IMR-90 (cell line): ENCODE measurements around the gene TMEM14A. TPM values are rescaled to one million over a fixed set of nuclear protein-coding genes. Genes with fewer than 3 reads are reported as not detected.

ENCODE experiments used
- ATAC-seq: fragments of 200-7000 bp; cut with Tn5 transposase; 2 replicates; pipeline ENCODE4 v1.9.1; 2020; ENCODE audit warnings: low read depth, mild to moderate bottlenecking, moderate library complexity
- BruUV-seq: library from RNA; stranded (reverse); fragments of 400-500 nt; replicated peaks from 2 replicates; lab custom pipeline; 2021; lab: Mats Ljungman, UMichigan
- CTCF ChIA-PET: fragments of 300-600 bp; formaldehyde crosslinking; extraction: SDS; loops from one replicate; lab custom pipeline; 2021; ENCODE audit warnings: antibody characterized with exemption; lab: Yijun Ruan, JAX
- POLR2A ChIA-PET: fragments of 300-600 bp; sonication (Branson Sonifier 250); formaldehyde crosslinking; loops from one replicate; lab custom pipeline; 2022; ENCODE audit warnings: antibody characterized with exemption; ENCODE audit not compliant: unreplicated experiment; lab: Charles Lee
- DNase-seq: peaks from one replicate; pipeline ENCODE4 v3.0.0; 2013
- H2AFZ ChIP-seq: replicated peaks from 2 replicates; pipeline ENCODE3; 2013; ENCODE audit warnings: low read length, mild to moderate bottlenecking; ENCODE audit not compliant: poor library complexity
- H2AK5ac ChIP-seq: 2 replicates; pipeline ENCODE4 v1.6.1; 2013; ENCODE audit warnings: low read depth, low read length, inconsistent platforms
- H2AK9ac ChIP-seq: replicated peaks from 2 replicates; pipeline ENCODE3; 2013; ENCODE audit warnings: mild to moderate bottlenecking, low read depth, low read length, moderate library complexity; ENCODE audit not compliant: poor library complexity
- H2BK120ac ChIP-seq: 2 replicates; pipeline ENCODE4 v1.6.1; 2013; ENCODE audit warnings: low read depth, low read length, inconsistent platforms
- H2BK15ac ChIP-seq: 3 replicates; pipeline ENCODE4 v1.6.1; 2013; ENCODE audit warnings: low read depth, low read length, inconsistent platforms
- H2BK20ac ChIP-seq: 2 replicates; pipeline ENCODE4 v1.6.1; 2013; ENCODE audit warnings: low read depth, mild to moderate bottlenecking, inconsistent platforms, low read length, moderate library complexity
- H2BK5ac ChIP-seq: 2 replicates; pipeline ENCODE4 v1.6.1; 2013; ENCODE audit warnings: mild to moderate bottlenecking, low read depth, low read length, inconsistent platforms; ENCODE audit not compliant: poor library complexity, severe bottlenecking
- H3K14ac ChIP-seq: replicated peaks from 2 replicates; pipeline ENCODE4 v1.6.1; 2013; ENCODE audit warnings: low read depth, low read length, inconsistent platforms
- H3K18ac ChIP-seq: 2 replicates; pipeline ENCODE4 v1.6.1; 2013; ENCODE audit warnings: low read depth, low read length, control low read depth
- H3K23ac ChIP-seq: 2 replicates; pipeline ENCODE4 v1.6.1; 2013; ENCODE audit warnings: low read depth, low read length, inconsistent platforms
- H3K27ac ChIP-seq: 2 replicates; pipeline ENCODE4 v1.5.1; 2013; ENCODE audit warnings: mild to moderate bottlenecking, control low read depth, low read length; ENCODE audit not compliant: insufficient read depth
- H3K27me3 ChIP-seq: 2 replicates; pipeline ENCODE4 v1.6.1; 2013; ENCODE audit warnings: low read length; ENCODE audit not compliant: control insufficient read depth, insufficient read depth
- H3K36me3 ChIP-seq: 2 replicates; pipeline ENCODE4 v1.6.1; 2013; ENCODE audit warnings: low read length, mixed read lengths; ENCODE audit not compliant: control insufficient read depth, insufficient read depth
- H3K4ac ChIP-seq: 2 replicates; pipeline ENCODE4 v1.6.1; 2013; ENCODE audit warnings: low read depth, low read length, inconsistent platforms
- H3K4me1 ChIP-seq: 2 replicates; pipeline ENCODE4 v1.6.1; 2013; ENCODE audit warnings: low read length, mixed read lengths; ENCODE audit not compliant: control insufficient read depth, insufficient read depth
- H3K4me2 ChIP-seq: 2 replicates; pipeline ENCODE4 v1.6.1; 2013; ENCODE audit warnings: low read depth, mild to moderate bottlenecking, control low read depth, low read length, moderate library complexity
- H3K4me3 ChIP-seq: 2 replicates; pipeline ENCODE4 v1.5.1; 2013; ENCODE audit warnings: low read depth, mild to moderate bottlenecking, control low read depth, low read length, moderate library complexity; ENCODE audit not compliant: insufficient read depth
- H3K56ac ChIP-seq: 2 replicates; pipeline ENCODE4 v1.6.1; 2013; ENCODE audit warnings: low read length, inconsistent platforms; ENCODE audit not compliant: insufficient read depth; ENCODE audit errors: extremely low read depth
- H3K79me1 ChIP-seq, 2 experiments: 2 replicates each; pipeline ENCODE4 v1.6.1; 2013; ENCODE audit warnings: low read length in 2 of 2, inconsistent platforms in 1 of 2, low read depth in 1 of 2
- H3K9ac ChIP-seq: 2 replicates; pipeline ENCODE4 v1.6.1; 2013; ENCODE audit warnings: low read depth, low read length, control low read depth
- H3K9me1 ChIP-seq: 2 replicates; pipeline ENCODE4 v1.6.1; 2013; ENCODE audit warnings: low read length, inconsistent platforms; ENCODE audit not compliant: insufficient read depth
- H3K9me3 ChIP-seq: 2 replicates; pipeline ENCODE4 v1.6.1; 2013; ENCODE audit warnings: low read length; ENCODE audit not compliant: control insufficient read depth, insufficient read depth
- H4K20me1 ChIP-seq: 2 replicates; pipeline ENCODE4 v1.6.1; 2013; ENCODE audit warnings: low read length, inconsistent platforms; ENCODE audit not compliant: insufficient read depth
- H4K5ac ChIP-seq: 2 replicates; pipeline ENCODE4 v1.6.1; 2013; ENCODE audit warnings: mild to moderate bottlenecking, low read depth, low read length, control low read depth
- H4K8ac ChIP-seq, 2 experiments: 2 replicates each; pipeline ENCODE4 v1.6.1; 2013; ENCODE audit warnings: low read depth in 2 of 2, low read length in 2 of 2, control low read depth in 1 of 2, inconsistent platforms in 1 of 2
- H4K91ac ChIP-seq: 2 replicates; pipeline ENCODE4 v1.6.1; 2013; ENCODE audit warnings: low read depth, low read length, inconsistent platforms; ENCODE audit not compliant: insufficient read depth
- BHLHE40 ChIP-seq: fragments of 150-350 bp; IDR thresholded peaks from 2 replicates; pipeline ENCODE4 v1.6.1; 2016; ENCODE audit warnings: mild to moderate bottlenecking, low read depth, low read length
- CEBPB ChIP-seq: IDR thresholded peaks from 2 replicates; pipeline ENCODE4 v1.6.1; 2012; ENCODE audit warnings: low read depth, low read length, improper control_type of control experiment
- CHD1 ChIP-seq: IDR thresholded peaks from 2 replicates; pipeline ENCODE4 v1.6.1; 2012; ENCODE audit warnings: low read depth, low read length, improper control_type of control experiment
- CTCF ChIP-seq: conservative IDR thresholded peaks from 2 replicates; pipeline ENCODE4 v1.5.1; 2012; ENCODE audit warnings: mild to moderate bottlenecking, low read depth, low read length, improper control_type of control experiment
- ELK1 ChIP-seq: fragments of 150-350 bp; IDR thresholded peaks from 2 replicates; pipeline ENCODE4 v1.6.1; 2016; ENCODE audit warnings: low read depth, mild to moderate bottlenecking, low read length, moderate library complexity, borderline replicate concordance
- FOS ChIP-seq: fragments of 150-350 bp; IDR thresholded peaks from 2 replicates; pipeline ENCODE4 v1.6.1; 2016; ENCODE audit warnings: low read depth, low read length
- MAFK ChIP-seq: IDR thresholded peaks from 2 replicates; pipeline ENCODE4 v1.6.1; 2012; ENCODE audit warnings: low read depth, low read length, improper control_type of control experiment
- MAZ ChIP-seq: IDR thresholded peaks from 2 replicates; pipeline ENCODE4 v1.6.1; 2012; ENCODE audit warnings: low read depth, mild to moderate bottlenecking, low read length, improper control_type of control experiment, moderate library complexity, borderline replicate concordance
- MXI1 ChIP-seq: IDR thresholded peaks from 2 replicates; pipeline ENCODE4 v1.6.1; 2012; ENCODE audit warnings: low read depth, mild to moderate bottlenecking, low read length, moderate library complexity, borderline replicate concordance
- NFE2L2 ChIP-seq: fragments of 150-350 bp; IDR thresholded peaks from 2 replicates; pipeline ENCODE4 v1.6.1; 2016; ENCODE audit warnings: low read depth, mild to moderate bottlenecking, low read length
- POLR2A ChIP-seq: IDR thresholded peaks from 2 replicates; pipeline ENCODE4 v1.6.1; 2012; ENCODE audit warnings: mild to moderate bottlenecking, low read depth, low read length
- RAD21 ChIP-seq: IDR thresholded peaks from 2 replicates; pipeline ENCODE4 v1.6.1; 2012; ENCODE audit warnings: low read length, improper control_type of control experiment
- RCOR1 ChIP-seq: IDR thresholded peaks from 2 replicates; pipeline ENCODE4 v1.6.1; 2012; ENCODE audit warnings: mild to moderate bottlenecking, low read length, improper control_type of control experiment; ENCODE audit not compliant: insufficient replicate concordance
- SMC3 ChIP-seq: fragments of 150-350 bp; IDR thresholded peaks from 2 replicates; pipeline ENCODE4 v1.6.1; 2016; ENCODE audit warnings: low read depth, mild to moderate bottlenecking, antibody characterized with exemption, low read length, moderate library complexity
- USF2 ChIP-seq: fragments of 150-350 bp; IDR thresholded peaks from 2 replicates; pipeline ENCODE4 v1.6.1; 2017; ENCODE audit warnings: mild to moderate bottlenecking, antibody characterized with exemption, low read length, low read depth
- WGBS, 2 experiments: methylation state at CpG; one replicate each; pipeline versions ENCODE4 v1.1.5 to v1.1.7; 2013; ENCODE audit warnings: missing lambda C conversion rate in 2 of 2; ENCODE audit not compliant: insufficient read length in 1 of 2; ENCODE audit errors: extremely low coverage in 2 of 2; 5-methylcytosine and 5-hydroxymethylcytosine counted together
- dilution Hi-C: fragments of 300-500 bp; cut with HindIII; formaldehyde crosslinking; loops from one replicate; pipeline ENCODE4 v1.14.3; 2018; ENCODE audit warnings: low sequenced_read_pairs; ENCODE audit not compliant: unreplicated experiment
- in situ Hi-C: fragments of 300-500 bp; cut with MboI; formaldehyde crosslinking; loops from 3 replicates; pipeline ENCODE4 v1.14.3; 2019; ENCODE audit warnings: low sequenced_read_pairs, inconsistent platforms, mixed read lengths
- intact Hi-C: fragments of 100-400 bp; cut with micrococcal nuclease; formaldehyde crosslinking; loops from 2 replicates; pipeline ENCODE4 v1.10.0; 2022
- polyA plus RNA-seq, 3 experiments: library from polyadenylated mRNA; depleted of rRNA; stranded (reverse); fragments of >200 nt; gene quantifications; 2 replicates each; pipeline ENCODE4 v1.2.3, GENCODE V29; 2012; ENCODE audit warnings: low replicate concordance in 1 of 3
- total RNA-seq: library from RNA; depleted of rRNA; stranded (reverse); fragments of >200 nt; gene quantifications from 2 replicates; pipeline ENCODE4 v1.2.3, GENCODE V29; 2012

TMEM14A gene
- total and polyA plus RNA-seq, 2 of the 4 experiments (the other 2 are of a cell fraction) = 18.5 to 25.1 TPM

DNA sequence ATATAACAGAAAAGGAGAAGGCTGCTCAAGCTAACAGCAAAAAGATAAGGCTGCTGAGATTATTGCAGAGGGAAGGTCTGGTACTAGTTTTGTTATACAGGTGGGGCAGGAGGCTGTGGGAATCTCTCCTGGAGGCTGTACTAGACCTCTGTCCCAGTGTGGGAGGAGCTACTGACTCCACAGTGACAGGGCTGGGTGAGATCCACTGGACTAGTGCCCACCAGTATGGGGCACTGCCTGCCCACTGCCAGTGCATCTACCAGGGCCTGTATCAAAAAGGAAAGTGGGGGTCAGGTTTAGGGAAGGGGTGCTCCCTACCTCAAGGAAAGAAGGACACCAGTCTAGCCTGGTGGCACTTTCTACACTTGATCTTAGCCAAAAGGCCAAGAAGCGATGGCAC is 62.3 kb downstream of the TMEM14A start:
- Histone ChIP-seq H3K36me3 (no peaks in the 10 kb centered on the region), H2AK9ac (no peak overlapping the region), H3K4ac (no peak overlapping the region), H2AK5ac (no peak overlapping the region), H3K4me1 (no peaks in the 10 kb centered on the region), H3K27ac (no peak overlapping the region), H4K20me1 (no peaks in the 10 kb centered on the region), H3K23ac (no peak overlapping the region), H3K9ac (no peak overlapping the region), H3K18ac (no peak overlapping the region), H3K56ac (no peak overlapping the region), H3K4me3 (no peak overlapping the region), H2AFZ (no peak overlapping the region), H3K27me3 (peaks cover 11% of the 10 kb centered on the region), H3K79me1 (no peaks in the 10 kb centered on the region), H4K91ac (no peak overlapping the region), H2BK20ac (no peak overlapping the region), H2BK5ac (no peak overlapping the region), H2BK15ac (no peak overlapping the region), H3K14ac (no peak overlapping the region), H4K8ac (no peak overlapping the region), H3K4me2 (no peak overlapping the region), H3K9me1 (no peaks in the 10 kb centered on the region; the same call in 1 of the 2 replicates), H3K9me3 (no peaks in the 10 kb centered on the region), H4K5ac (no peak overlapping the region), H2BK120ac (no peak overlapping the region)
- dilution Hi-C loops = no loop called here
- ATAC-seq (no peak), DNase-seq (no peak)
- TF ChIP-seq MAZ (no peak), CTCF (no peak), RAD21 (no peak), BHLHE40 (no peak), ELK1 (no peak), CHD1 (no peak), MXI1 (no peak), USF2 (no peak), CEBPB (no peak), NFE2L2 (no peak), MAFK (no peak), FOS (no peak), SMC3 (no peak), POLR2A (no peak), RCOR1 (no peak)
- in situ Hi-C loops = no loop called here
- CTCF ChIA-PET = no interaction called here
- no CpG with 5 or more reads among the region's 1 CpG for WGBS, 2 experiments
- BruUV-seq = no TSS peak
- intact Hi-C loops = no loop called here
- POLR2A ChIA-PET = no interaction called here
